ENCODE results near the gene ICE2. TPM values are rescaled to one million over a fixed set of nuclear protein-coding genes. Genes with fewer than 3 reads are reported as not detected.
A peak's percentile ranks its signal among the peaks of the same experiment; 100 is the strongest.

The ICE2 gene
- total and polyA plus RNA-seq, 2 experiments from 2014 or later, result 64.2 to 64.3 TPM

- no peaks in the 10 kb centered on the region for H3F3A ChIP-seq (replicated peaks; ENCODE audit: low read depth)
- no peaks in the 10 kb centered on the region for H3K4me1 Mint-ChIP-seq
- H3K36me3 ChIP-seq (ENCODE audit: insufficient read depth), result peaks cover 8% of the 10 kb centered on the region; the same call in 1 of the 2 replicates
- H4K20me1 ChIP-seq (replicated peaks; ENCODE audit: insufficient read depth), result peaks cover 18% of the 10 kb centered on the region
- no peak overlapping the region for H3K4me2 ChIP-seq
- H3K4me1 ChIP-seq (ENCODE audit: insufficient read depth), result no peaks in the 10 kb centered on the region
- H3K27me3 Mint-ChIP-seq (ENCODE audit: insufficient read depth, low read depth, poor library complexity), result peaks cover 3% of the 10 kb centered on the region
- H3K79me2 ChIP-seq (replicated peaks; ENCODE audit: insufficient read depth), result peaks cover 8% of the 10 kb centered on the region; the same call in 1 of the 2 replicates
- H3K4me3 Mint-ChIP-seq, result no peak overlapping the region
- no peak overlapping the region for H3K27ac Mint-ChIP-seq
- no peaks in the 10 kb centered on the region for H3K9me2 ChIP-seq (ENCODE audit: insufficient read depth)
- TF ChIP-seq ZNF114 (CRISPR knock-in tag; IDR thresholded peaks at IDR 0.05) (no peak), REST (IDR thresholded peaks at IDR 0.05; ENCODE audit: unreplicated experiment) (no peak), CREB1 (CRISPR knock-in tag; IDR thresholded peaks at IDR 0.05; ENCODE audit: low read depth) (no peak)
- H3K9me3 Mint-ChIP-seq, result no peaks in the 10 kb centered on the region; the same call in 2 of the 3 replicates
- H3K36me3 Mint-ChIP-seq (ENCODE audit: low read depth), result no peaks in the 10 kb centered on the region
- no peak overlapping the region for H2AFZ ChIP-seq
- no peaks in the 10 kb centered on the region for H3K27me3 ChIP-seq (ENCODE audit: insufficient read depth)
- no peak overlapping the region for H3K27ac ChIP-seq (ENCODE audit: low read depth)
- ATAC-seq (no peak), DNase-seq (ENCODE audit: low spot score) (no peak)
- H3K4me3 ChIP-seq, result no peak overlapping the region
Measured at GRCh38 chr15:60381148-60381788, 97.7 kb downstream of the ICE2 start.

GRCh38 chr15:60379525-60380274, 99.2 kb downstream of the ICE2 start:
- no peak overlapping the region for H3K27ac ChIP-seq (ENCODE audit: low read depth)
- no peak overlapping the region for H2AFZ ChIP-seq
- no peaks in the 10 kb centered on the region for H3K36me3 Mint-ChIP-seq (ENCODE audit: low read depth)
- no peaks in the 10 kb centered on the region; the same call in 2 of the 3 replicates for H3K9me3 Mint-ChIP-seq
- H3K79me2 ChIP-seq (replicated peaks; ENCODE audit: insufficient read depth), result no peaks in the 10 kb centered on the region
- peaks cover 3% of the 10 kb centered on the region for H3K27me3 Mint-ChIP-seq (ENCODE audit: insufficient read depth, low read depth, poor library complexity)
- peaks cover 10% of the 10 kb centered on the region for H3K4me1 ChIP-seq (ENCODE audit: insufficient read depth)
- peaks cover 12% of the 10 kb centered on the region for H3K4me1 Mint-ChIP-seq
- H3F3A ChIP-seq (replicated peaks; ENCODE audit: low read depth), result no peaks in the 10 kb centered on the region
- H3K4me3 Mint-ChIP-seq, result no peak overlapping the region
- peaks cover 4% of the 10 kb centered on the region; the same call in 1 of the 2 replicates for H3K36me3 ChIP-seq (ENCODE audit: insufficient read depth)
- H3K27me3 ChIP-seq (ENCODE audit: insufficient read depth), result no peaks in the 10 kb centered on the region
- H4K20me1 ChIP-seq (replicated peaks; ENCODE audit: insufficient read depth), result peaks cover 7% of the 10 kb centered on the region; the same call in 1 of the 2 replicates
- no peak overlapping the region for H3K4me2 ChIP-seq
- no peak overlapping the region for H3K4me3 ChIP-seq
- no peaks in the 10 kb centered on the region for H3K9me2 ChIP-seq (ENCODE audit: insufficient read depth)
- DNase-seq (ENCODE audit: low spot score) (peak; percentile 30), ATAC-seq (no peak)
- no peak overlapping the region for H3K27ac Mint-ChIP-seq
- TF ChIP-seq NANOG (IDR thresholded peaks at IDR 0.05; ENCODE audit: borderline replicate concordance), result no peak
- no peak for TF ChIP-seq EZH2phosphoT487 (IDR thresholded peaks at IDR 0.05; ENCODE audit: unreplicated experiment)
- no peak for TF ChIP-seq JUNB (IDR thresholded peaks at IDR 0.05; ENCODE audit: unreplicated experiment)
- no peak for TF ChIP-seq ZNF462 (CRISPR knock-in tag; IDR thresholded peaks at IDR 0.05)
- no peak for TF ChIP-seq ETS1 (IDR thresholded peaks at IDR 0.05)
- no peak for TF ChIP-seq ZNF114 (CRISPR knock-in tag; IDR thresholded peaks at IDR 0.05)
- no peak for TF ChIP-seq POLR2AphosphoS5 (IDR thresholded peaks at IDR 0.05; ENCODE audit: low read depth)
- TF ChIP-seq CREB1 (CRISPR knock-in tag; IDR thresholded peaks at IDR 0.05; ENCODE audit: low read depth), result no peak

Measured in GM23338 (cell line).